ENCODE results near the gene LAIR1.

DNA sequence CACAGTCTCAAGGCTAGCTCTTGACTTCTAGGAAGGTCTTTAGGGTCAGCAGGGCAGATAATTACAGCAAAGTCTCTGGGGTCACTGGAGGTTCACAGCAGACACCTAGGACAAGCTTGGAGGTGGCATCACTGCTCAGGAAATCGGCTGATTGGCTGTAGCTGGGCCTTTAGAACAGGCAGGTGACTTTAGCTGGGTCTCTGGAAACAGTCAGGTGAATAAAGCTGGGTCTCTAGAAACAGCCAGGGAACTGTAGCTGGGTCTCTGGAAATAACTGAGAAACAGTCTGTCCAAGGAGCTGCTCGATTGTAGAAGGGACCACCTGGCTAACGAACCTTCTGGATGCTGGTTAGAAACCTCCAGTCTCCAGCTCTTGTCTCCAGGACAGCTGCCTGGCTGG lies 10.0 kb downstream of the LAIR1 start:
- no peak for TF ChIP-seq CTCF (IDR thresholded peaks at IDR 0.05)
- TF ChIP-seq POLR2A (IDR thresholded peaks at IDR 0.05): no peak
